Activated CD8-positive, alpha-beta T cell treated with anti-CD3 and anti-CD28 coated beads for 36 hours (primary cell): ENCODE data around the gene RAB41. TPM values are rescaled to one million over a fixed set of nuclear protein-coding genes. Genes with fewer than 3 reads are reported as not detected.
A peak's percentile ranks its signal among the peaks of the same experiment; 100 is the strongest.

ENCODE experiments used
- ATAC-seq: fragments of 200-7000 bp; cut with Tn5 transposase; one replicate; pipeline ENCODE4 v1.10.0; 2021; ENCODE audit warnings: mild to moderate bottlenecking, moderate library complexity
- CTCF ChIA-PET: fragments of 350-600 bp; sonication (Branson Sonifier 250); formaldehyde crosslinking; loops from one replicate; lab custom pipeline; 2021; ENCODE audit warnings: antibody characterized with exemption; lab: Charles Lee
- POLR2A ChIA-PET: fragments of 350-600 bp; sonication (Branson Sonifier 250); formaldehyde crosslinking; loops from one replicate; lab custom pipeline; 2021; ENCODE audit warnings: antibody characterized with exemption; lab: Charles Lee
- DNase-seq: peaks from one replicate; pipeline ENCODE4 v3.0.0-alpha.2; 2020
- H3K27ac Mint-ChIP-seq: one replicate; pipeline ENCODE4 v1.8.0; 2021; ENCODE audit warnings: mild to moderate bottlenecking, mixed read lengths
- H3K27me3 Mint-ChIP-seq: one replicate; pipeline ENCODE4 v1.8.0; 2021; ENCODE audit warnings: mixed read lengths
- H3K36me3 Mint-ChIP-seq: one replicate; pipeline ENCODE4 v1.8.0; 2021; ENCODE audit warnings: low read depth, mixed read lengths
- H3K4me1 Mint-ChIP-seq: one replicate; pipeline ENCODE4 v1.8.0; 2021; ENCODE audit warnings: low read depth, mixed read lengths
- H3K4me3 Mint-ChIP-seq: one replicate; pipeline ENCODE4 v1.8.0; 2021; ENCODE audit warnings: mild to moderate bottlenecking, moderate library complexity, mixed read lengths
- H3K9me3 Mint-ChIP-seq: one replicate; pipeline ENCODE4 v1.8.0; 2021; ENCODE audit warnings: mixed read lengths
- intact Hi-C: fragments of 100-400 bp; cut with micrococcal nuclease; formaldehyde crosslinking; loops from one replicate; pipeline ENCODE4 v1.10.0; 2022
- total RNA-seq, 2 experiments: library from RNA; stranded (reverse); gene quantifications; one replicate each; pipeline ENCODE4 v1.2.3, GENCODE V29; 2021
- TF ChIP-seq, protein P1 (sequence below): fragments of 200-600 bp; IDR thresholded peaks from one replicate; pipeline ENCODE4 v1.8.0; 2022; ENCODE audit warnings: antibody characterized with exemption, mild to moderate bottlenecking

Gene RAB41
- total RNA-seq, 2 experiments from 2014 or later, result not detected

DNA sequence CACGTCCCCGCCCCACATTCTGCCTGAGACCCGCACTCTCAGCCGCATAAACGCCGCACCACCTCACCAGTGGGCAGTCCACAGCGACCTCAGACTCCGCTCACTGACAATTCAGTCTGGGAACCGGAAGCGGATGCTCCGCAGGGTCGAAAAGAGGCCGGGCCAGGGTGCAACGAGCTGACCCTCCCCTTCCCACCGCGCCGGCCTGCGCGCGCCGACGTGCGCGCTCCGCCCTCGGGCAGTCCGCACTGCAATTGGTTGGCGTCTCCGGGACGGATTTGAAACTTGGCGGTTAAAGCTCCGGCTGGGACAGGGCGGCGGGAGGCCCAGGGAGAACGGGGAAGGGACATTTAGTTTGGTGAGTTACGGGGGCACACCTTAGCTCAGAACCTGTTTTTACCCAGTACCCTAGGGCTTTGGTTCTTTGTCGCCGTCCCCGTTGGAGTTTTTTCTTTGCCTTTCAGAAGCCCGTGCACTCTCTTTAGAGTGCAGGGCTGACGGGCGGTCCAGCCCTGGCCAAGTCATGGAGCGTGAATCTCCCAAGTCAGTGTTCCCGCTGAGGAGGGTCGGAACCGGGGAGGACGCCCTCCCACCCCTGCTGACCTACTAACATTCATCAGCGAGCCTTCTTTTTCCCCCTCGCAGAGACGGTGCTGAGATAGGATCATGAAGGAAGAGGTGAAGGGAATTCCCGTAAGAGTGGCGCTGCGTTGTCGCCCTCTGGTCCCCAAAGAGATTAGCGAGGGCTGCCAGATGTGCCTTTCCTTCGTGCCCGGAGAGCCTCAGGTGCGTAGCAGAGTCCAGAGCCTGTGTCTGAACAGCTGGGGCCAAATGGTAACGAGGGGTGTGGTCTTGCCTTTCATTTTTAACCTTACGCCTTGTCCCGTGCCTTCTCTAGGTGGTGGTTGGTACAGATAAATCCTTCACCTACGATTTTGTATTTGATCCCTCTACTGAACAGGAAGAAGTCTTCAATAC is 8.1 kb downstream of the RAB41 start, which contains the start of the genes KIF4A and PDZD11:
Gene KIF4A (plus strand): TSS at position 312 of the 978 bp plus-strand sequence. CDS start 355 bp downstream, at position 667.
Gene PDZD11 (minus strand): TSS at position 135 of the 978 bp plus-strand sequence. CDS start 586 bp downstream, outside the sequence.
- TF ChIP-seq, protein P1, sequence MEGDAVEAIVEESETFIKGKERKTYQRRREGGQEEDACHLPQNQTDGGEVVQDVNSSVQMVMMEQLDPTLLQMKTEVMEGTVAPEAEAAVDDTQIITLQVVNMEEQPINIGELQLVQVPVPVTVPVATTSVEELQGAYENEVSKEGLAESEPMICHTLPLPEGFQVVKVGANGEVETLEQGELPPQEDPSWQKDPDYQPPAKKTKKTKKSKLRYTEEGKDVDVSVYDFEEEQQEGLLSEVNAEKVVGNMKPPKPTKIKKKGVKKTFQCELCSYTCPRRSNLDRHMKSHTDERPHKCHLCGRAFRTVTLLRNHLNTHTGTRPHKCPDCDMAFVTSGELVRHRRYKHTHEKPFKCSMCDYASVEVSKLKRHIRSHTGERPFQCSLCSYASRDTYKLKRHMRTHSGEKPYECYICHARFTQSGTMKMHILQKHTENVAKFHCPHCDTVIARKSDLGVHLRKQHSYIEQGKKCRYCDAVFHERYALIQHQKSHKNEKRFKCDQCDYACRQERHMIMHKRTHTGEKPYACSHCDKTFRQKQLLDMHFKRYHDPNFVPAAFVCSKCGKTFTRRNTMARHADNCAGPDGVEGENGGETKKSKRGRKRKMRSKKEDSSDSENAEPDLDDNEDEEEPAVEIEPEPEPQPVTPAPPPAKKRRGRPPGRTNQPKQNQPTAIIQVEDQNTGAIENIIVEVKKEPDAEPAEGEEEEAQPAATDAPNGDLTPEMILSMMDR, result no peak
- Mint-ChIP-seq H3K27ac (peak within 1 kb of the TSS; percentile 85), H3K27me3 (no peaks in the 10 kb centered on the region), H3K4me3 (peak within 1 kb of the TSS; percentile 90), H3K4me1 (peaks cover 9% of the 10 kb centered on the region), H3K9me3 (no peaks in the 10 kb centered on the region), H3K36me3 (peaks cover 7% of the 10 kb centered on the region)
- intact Hi-C loops, result no loop called here
- DNase-seq (peak; percentile 85), ATAC-seq (peak; percentile 99)
- CTCF ChIA-PET, result interaction anchor here (1.1 to 1.4 kb wide), 2 partner anchors 144 to 155 kb away, joined by 3 read pairs; no protein-coding TSS in a partner anchor
- POLR2A ChIA-PET, result interaction anchor here (0.9 to 1.4 kb wide), 2 partner anchors 144 to 156 kb away, joined by 3 read pairs; partner anchors contain the start of gene IGBP1

DNA sequence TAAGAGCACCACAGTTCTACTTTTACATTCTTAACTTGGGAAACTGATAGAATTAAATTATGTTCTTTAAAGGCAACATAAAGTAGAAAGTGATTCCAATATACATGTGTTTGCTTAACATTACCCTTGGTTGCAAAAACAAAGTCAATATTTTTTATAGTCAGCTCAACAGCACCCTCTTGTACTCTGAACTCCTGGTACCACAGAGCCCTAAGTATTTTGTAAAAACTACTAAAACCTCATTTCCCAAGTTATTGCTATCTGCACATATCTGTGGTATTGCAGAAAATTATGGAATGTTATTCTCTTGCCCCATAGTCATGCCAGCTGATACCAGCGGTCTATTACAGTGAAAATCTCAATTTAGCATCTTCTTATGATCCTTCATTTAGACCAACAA is 10.8 kb downstream of the RAB41 start:
- DNase-seq, result no peak
- Mint-ChIP-seq H3K4me1 (peaks cover 9% of the 10 kb centered on the region), H3K4me3 (no peak overlapping the region), H3K27ac (no peak overlapping the region), H3K9me3 (no peaks in the 10 kb centered on the region), H3K36me3 (peaks cover 6% of the 10 kb centered on the region), H3K27me3 (no peaks in the 10 kb centered on the region)
- ATAC-seq, result no peak
- TF ChIP-seq, protein P1, result no peak
- intact Hi-C loops, result no loop called here
- ChIA-PET CTCF (no interaction called here), POLR2A (no interaction called here)

DNA sequence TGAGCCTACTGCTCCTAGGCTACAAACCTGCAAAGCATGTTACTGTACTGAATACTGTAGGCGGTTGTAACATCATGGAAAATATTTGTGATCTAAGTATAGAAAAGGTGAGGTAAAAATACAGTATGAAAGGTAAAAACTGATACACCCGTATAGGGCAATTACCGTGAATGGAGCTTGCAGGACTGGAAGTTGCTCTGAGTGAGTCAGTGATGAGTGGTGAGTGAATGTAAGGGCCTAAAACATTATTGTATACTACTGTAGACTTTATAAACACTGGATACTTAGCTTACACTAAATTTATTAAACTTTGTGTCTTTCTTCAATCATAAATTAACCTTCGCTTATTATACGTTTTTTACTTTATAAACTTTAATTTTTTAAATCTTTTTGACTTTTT is 11.6 kb downstream of the RAB41 start:
- TF ChIP-seq, protein P1, result no peak
- no peak for DNase-seq
- Mint-ChIP-seq H3K27me3 (no peaks in the 10 kb centered on the region), H3K9me3 (no peaks in the 10 kb centered on the region), H3K27ac (no peak overlapping the region), H3K36me3 (peaks cover 3% of the 10 kb centered on the region), H3K4me1 (peaks cover 6% of the 10 kb centered on the region), H3K4me3 (no peak overlapping the region)
- ATAC-seq, result no peak
- intact Hi-C loops, result no loop called here
- ChIA-PET POLR2A (no interaction called here), CTCF (interaction anchor here (0.7 kb wide), 1 partner anchor 139 kb away, joined by 3 read pairs; no protein-coding TSS in a partner anchor)

DNA sequence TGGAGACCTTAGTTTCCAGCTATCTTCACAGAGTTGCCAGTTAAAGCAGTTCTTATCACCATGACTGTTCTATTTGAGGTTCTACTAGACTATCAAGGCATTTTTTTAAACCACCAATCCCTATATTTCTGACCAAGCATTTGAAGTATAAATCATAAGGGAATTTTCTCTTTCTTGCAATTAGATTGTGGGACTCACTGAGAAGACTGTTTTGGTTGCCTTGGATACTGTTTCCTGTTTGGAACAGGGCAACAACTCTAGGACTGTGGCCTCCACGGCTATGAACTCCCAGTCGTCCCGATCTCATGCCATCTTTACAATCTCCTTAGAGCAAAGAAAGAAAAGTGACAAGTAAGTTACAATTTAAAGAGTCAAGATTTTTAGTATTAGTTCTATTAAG is 19.7 kb downstream of the RAB41 start:
- peaks cover 13% of the 10 kb centered on the region for H3K36me3 Mint-ChIP-seq
- no peaks in the 10 kb centered on the region for H3K27me3 Mint-ChIP-seq
- POLR2A ChIA-PET, result no interaction called here
- CTCF ChIA-PET, result no interaction called here
- DNase-seq (no peak), ATAC-seq (no peak)
- intact Hi-C loops, result no loop called here
- H3K4me1 Mint-ChIP-seq, result no peaks in the 10 kb centered on the region
- H3K4me3 Mint-ChIP-seq, result no peak overlapping the region
- TF ChIP-seq, protein P1, result no peak
- no peak overlapping the region for H3K27ac Mint-ChIP-seq
- H3K9me3 Mint-ChIP-seq, result no peaks in the 10 kb centered on the region

DNA sequence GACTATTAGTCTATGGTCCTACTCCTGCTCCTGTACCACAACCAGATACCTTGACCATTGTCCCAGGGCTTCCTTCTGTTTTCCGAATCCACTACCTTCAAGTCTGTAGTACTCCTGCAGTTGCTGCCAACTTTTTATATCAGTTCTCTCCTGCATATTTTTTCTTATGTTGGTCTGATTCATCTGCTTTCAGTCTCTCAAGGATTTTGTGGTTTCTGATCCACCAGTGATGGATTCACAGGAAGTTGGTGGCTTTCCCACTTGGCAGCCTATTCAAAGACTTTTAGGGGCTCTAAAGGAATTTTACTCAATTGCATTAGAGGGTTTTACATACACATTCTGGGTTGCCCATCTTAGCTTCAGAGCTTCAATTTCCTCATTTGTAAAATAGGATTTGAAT is 31.5 kb downstream of the RAB41 start:
- Mint-ChIP-seq H3K36me3 (peaks cover 5% of the 10 kb centered on the region), H3K9me3 (no peaks in the 10 kb centered on the region), H3K27me3 (no peaks in the 10 kb centered on the region), H3K4me3 (no peak overlapping the region), H3K27ac (no peak overlapping the region), H3K4me1 (no peaks in the 10 kb centered on the region)
- ChIA-PET CTCF (no interaction called here), POLR2A (no interaction called here)
- TF ChIP-seq, protein P1, result no peak
- no peak for DNase-seq
- intact Hi-C loops, result no loop called here
- ATAC-seq, result no peak
